Activated CD8-positive, alpha-beta memory T cell treated with anti-CD3 and anti-CD28 coated beads, Interleukin-2, amount 10 ng/mL, durations not matched to agents 7 days and 5 days (primary cell): ENCODE measurements around the gene TRIM39. TPM values are rescaled to one million over a fixed set of nuclear protein-coding genes. Genes with fewer than 3 reads are reported as not detected.

ENCODE experiments used
- ATAC-seq: fragments of 150-1000 bp; cut with Tn5 transposase; one replicate; pipeline ENCODE4 v1.10.0; 2021; ENCODE audit warnings: moderate library complexity
- CTCF ChIA-PET: fragments of 350-600 bp; sonication (Branson Sonifier 250); formaldehyde crosslinking; loops from one replicate; lab custom pipeline; 2021; ENCODE audit warnings: antibody characterized with exemption; lab: Charles Lee
- DNase-seq: peaks from one replicate; pipeline ENCODE4 v3.0.0-alpha.2; 2020
- H3K27ac Mint-ChIP-seq: one replicate; pipeline ENCODE4 v1.8.0; 2021; ENCODE audit warnings: mild to moderate bottlenecking, mixed read lengths
- H3K27me3 Mint-ChIP-seq: one replicate; pipeline ENCODE4 v1.8.0; 2021; ENCODE audit warnings: mixed read lengths
- H3K36me3 Mint-ChIP-seq: one replicate; pipeline ENCODE4 v1.8.0; 2021; ENCODE audit warnings: mild to moderate bottlenecking, mixed read lengths
- H3K4me1 Mint-ChIP-seq: one replicate; pipeline ENCODE4 v1.8.0; 2021; ENCODE audit warnings: mixed read lengths
- H3K4me3 Mint-ChIP-seq: one replicate; pipeline ENCODE4 v1.8.0; 2021; ENCODE audit warnings: mild to moderate bottlenecking, moderate library complexity, mixed read lengths
- H3K9me3 Mint-ChIP-seq: one replicate; pipeline ENCODE4 v1.8.0; 2022; ENCODE audit warnings: low read depth, mixed read lengths
- total RNA-seq, 2 experiments: library from RNA; stranded (reverse); gene quantifications; one replicate each; pipeline ENCODE4 v1.2.3, GENCODE V29; 2021

TRIM39 gene
- total RNA-seq, 2 experiments from 2014 or later, result 13.6 to 16.4 TPM

DNA sequence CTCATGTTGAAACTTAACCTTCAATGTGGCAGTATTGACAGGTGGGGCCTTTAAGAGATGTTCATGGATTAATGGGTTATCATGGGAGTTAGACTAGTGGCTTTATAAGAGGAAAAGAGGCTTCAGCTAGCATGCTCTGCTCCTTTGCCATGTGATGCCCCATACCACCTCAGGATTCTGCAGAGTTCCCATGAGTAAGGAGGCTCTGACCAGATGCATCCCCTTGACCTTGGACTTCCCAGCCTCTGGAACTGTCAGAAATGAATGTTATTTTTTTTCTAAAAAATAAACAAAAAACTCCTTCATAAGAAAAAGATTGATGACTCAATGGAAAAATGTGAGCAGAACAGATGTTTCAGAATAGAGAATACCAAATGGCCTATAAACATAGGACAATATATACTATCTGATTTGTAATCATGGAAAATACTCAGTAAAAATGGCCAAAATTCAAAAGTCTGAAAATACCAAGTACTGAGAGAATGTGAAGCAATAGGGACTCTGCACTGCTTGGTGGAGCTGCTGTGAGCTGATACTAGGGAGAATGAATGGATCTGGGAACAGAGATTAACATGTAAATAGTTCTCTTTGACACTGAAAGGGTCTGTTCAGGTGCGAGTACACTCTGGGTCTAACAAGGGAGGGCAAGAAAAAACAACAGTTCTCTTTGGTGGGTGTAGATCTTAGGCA lies 7.4 kb upstream of the TRIM39 start:
- no peak for ATAC-seq
- H3K36me3 Mint-ChIP-seq, result peaks cover 53% of the 10 kb centered on the region
- H3K9me3 Mint-ChIP-seq, result no peaks in the 10 kb centered on the region
- no peak for DNase-seq
- H3K27me3 Mint-ChIP-seq, result no peaks in the 10 kb centered on the region
- no peak overlapping the region for H3K4me3 Mint-ChIP-seq
- CTCF ChIA-PET, result interaction anchor here (0.6 kb wide), 1 partner anchor 17 kb away, joined by 3 read pairs; no protein-coding TSS in a partner anchor
- no peak overlapping the region for H3K27ac Mint-ChIP-seq
- H3K4me1 Mint-ChIP-seq, result peaks cover 57% of the 10 kb centered on the region

DNA sequence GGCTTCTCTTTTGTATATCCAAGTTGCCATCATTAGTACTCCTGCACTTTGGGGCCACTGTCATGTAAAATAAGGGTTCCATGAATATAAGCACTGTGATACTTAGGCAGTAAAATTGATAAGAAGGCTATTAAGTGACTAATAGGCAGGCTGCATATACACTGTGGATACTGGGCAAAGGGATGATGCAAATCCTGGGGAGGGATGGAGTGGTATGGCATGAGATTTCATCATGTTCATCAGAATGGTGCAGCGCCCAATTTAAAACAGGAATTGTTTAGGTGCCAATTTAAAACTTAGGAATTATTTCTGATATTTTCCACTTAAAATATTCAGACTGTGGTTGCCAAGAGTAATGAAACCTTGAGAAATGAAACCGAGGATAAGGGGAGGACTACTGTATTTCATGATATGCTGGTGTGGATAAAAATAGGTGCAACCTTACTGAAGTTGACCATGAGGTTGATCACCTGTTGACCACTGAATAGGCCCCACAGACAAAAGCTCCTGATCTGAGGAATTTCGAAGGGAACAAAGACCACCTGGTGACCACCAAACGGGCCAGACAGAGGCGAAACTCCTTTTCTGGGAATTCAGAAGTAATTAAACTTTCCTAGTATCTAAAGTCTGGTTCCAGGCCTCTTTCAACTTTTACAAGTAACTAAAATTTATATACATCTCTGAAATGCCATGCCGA lies 4.9 kb upstream of the TRIM39 start:
- Mint-ChIP-seq H3K27ac (no peak overlapping the region), H3K4me3 (no peak overlapping the region), H3K9me3 (no peaks in the 10 kb centered on the region), H3K4me1 (peaks cover 70% of the 10 kb centered on the region), H3K27me3 (no peaks in the 10 kb centered on the region), H3K36me3 (peaks cover 40% of the 10 kb centered on the region)
- CTCF ChIA-PET, result interaction anchor here (1.2 kb wide), 1 partner anchor 84 kb away, joined by 3 read pairs; no protein-coding TSS in a partner anchor
- DNase-seq (no peak), ATAC-seq (no peak)

DNA sequence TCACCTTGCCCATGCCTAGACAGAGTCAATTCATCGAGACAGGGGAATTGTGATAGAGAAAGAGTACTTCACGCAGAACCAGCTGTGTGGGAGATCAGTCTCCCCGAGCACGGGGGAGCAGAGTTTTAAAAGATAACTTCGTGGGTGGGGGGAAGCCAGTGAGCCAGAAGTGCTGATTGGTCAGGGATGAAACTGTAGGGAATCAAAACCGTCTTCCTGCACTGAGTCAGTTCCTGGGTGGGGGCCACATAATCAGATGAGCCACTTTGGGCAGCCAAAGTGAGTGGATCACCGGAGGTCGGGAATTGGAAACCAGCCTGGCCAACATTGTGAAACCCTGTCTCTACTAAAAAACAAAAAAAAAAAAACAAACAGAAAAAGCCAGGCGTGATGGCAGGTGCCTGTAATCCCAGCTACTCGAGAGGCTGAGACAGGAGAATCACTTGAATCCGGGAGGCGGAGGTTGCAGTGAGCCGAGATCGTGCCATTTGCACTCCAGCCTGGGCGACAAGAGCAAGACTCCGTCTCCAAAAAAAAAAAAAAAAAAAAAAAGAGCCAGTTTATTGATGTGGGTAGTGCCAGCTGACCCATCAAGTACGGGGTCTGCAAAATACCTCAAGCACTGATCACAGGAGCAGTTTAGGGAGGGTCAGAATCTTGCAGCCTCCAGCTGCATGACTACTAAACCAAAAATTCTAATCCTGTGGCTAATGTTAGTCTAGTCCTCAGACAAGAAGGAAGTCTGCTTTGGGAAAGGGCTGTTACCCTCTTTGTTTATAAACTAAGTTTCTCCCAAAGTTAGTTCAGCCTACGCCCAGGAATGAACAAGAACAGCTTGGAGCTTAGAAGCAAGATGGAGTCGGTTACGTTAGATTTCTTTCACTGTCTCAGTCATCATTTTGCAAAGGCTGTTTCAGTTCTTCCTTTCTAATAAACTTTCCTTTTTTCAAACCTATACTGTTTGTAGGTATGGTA lies 3.9 kb upstream of the TRIM39 start:
- peak overlapping the region; percentile 16 for H3K4me3 Mint-ChIP-seq
- DNase-seq, result no peak
- no peak for ATAC-seq
- peaks cover 76% of the 10 kb centered on the region for H3K4me1 Mint-ChIP-seq
- no peaks in the 10 kb centered on the region for H3K9me3 Mint-ChIP-seq
- CTCF ChIA-PET, result interaction anchor here (1.2 to 1.9 kb wide), 2 partner anchors 84 to 103 kb away, joined by 3 to 9 read pairs; no protein-coding TSS in a partner anchor
- peak overlapping the region; percentile 58 for H3K27ac Mint-ChIP-seq
- peaks cover 35% of the 10 kb centered on the region for H3K36me3 Mint-ChIP-seq
- H3K27me3 Mint-ChIP-seq, result no peaks in the 10 kb centered on the region

DNA sequence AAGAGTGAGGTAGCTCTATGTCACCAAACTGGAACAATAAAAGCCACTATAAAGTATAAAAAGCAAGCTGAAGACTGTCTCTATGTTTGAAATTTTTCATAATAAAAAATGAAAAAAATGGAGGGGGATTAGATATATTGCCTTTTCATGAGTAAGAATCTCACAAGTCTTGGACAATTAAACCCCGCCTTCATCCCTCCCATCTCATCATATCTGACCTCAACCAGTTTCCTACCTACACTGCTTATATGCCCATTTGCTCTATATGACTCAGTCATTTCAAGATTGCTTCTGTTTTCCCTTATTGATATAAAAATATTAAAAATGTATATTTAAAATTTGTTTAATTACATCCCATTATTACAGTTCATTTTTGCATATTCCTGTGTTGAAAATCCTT lies 2.9 kb upstream of the TRIM39 start:
- ATAC-seq (no peak), DNase-seq (peak; percentile 50)
- H3K4me1 Mint-ChIP-seq, result peaks cover 70% of the 10 kb centered on the region
- H3K27ac Mint-ChIP-seq, result peak overlapping the region; percentile 20
- H3K27me3 Mint-ChIP-seq, result no peaks in the 10 kb centered on the region
- H3K9me3 Mint-ChIP-seq, result no peaks in the 10 kb centered on the region
- CTCF ChIA-PET, result interaction anchor here (1.9 kb wide), 1 partner anchor 104 kb away, joined by 9 read pairs; no protein-coding TSS in a partner anchor
- H3K4me3 Mint-ChIP-seq, result no peak overlapping the region
- H3K36me3 Mint-ChIP-seq, result peaks cover 28% of the 10 kb centered on the region

DNA sequence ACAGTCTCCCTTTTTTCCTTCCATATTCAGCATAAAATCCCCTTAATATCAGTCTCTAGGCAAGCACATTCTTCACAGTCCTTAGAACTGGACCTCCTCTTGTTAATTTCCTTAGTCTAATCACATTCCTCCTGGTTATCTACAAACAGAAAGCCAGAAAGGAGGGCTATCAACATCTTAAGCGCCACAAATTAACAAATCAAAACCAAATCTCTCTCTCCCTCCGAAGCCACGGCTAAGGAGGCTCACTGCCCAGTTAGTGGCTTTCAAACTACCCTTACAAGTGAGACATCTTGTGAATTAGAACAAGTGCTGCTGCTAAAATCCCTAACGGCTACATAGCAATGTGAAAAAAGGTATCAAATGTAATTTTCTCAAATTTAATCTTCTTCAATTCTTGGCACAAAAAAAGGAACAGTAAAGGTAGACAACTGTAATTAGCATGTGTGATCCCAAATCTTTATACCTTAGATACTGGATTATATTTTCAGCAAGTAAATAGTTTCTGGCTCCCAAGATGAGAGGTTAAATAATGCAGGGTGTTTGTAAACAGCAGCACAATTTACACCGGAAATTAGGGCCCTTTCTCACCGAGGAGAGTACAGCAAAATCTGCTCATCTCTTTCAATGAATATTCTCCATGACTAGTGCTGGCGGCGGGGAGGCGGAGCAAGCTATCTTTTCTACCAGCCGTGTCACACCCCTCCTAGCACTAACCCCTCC lies 1.4 kb upstream of the TRIM39 start:
- DNase-seq, result peak; percentile 93
- Mint-ChIP-seq H3K4me1 (peaks cover 62% of the 10 kb centered on the region), H3K4me3 (peak overlapping the region; percentile 97), H3K27ac (peak overlapping the region; percentile 96), H3K9me3 (no peaks in the 10 kb centered on the region), H3K27me3 (no peaks in the 10 kb centered on the region), H3K36me3 (peaks cover 29% of the 10 kb centered on the region)
- CTCF ChIA-PET, result interaction anchor here (0.8 to 2.2 kb wide), 8 partner anchors 8 to 672 kb away, joined by 3 to 9 read pairs (median 4); partner anchors contain the start of gene RPP21
- peak; percentile 77 for ATAC-seq

DNA sequence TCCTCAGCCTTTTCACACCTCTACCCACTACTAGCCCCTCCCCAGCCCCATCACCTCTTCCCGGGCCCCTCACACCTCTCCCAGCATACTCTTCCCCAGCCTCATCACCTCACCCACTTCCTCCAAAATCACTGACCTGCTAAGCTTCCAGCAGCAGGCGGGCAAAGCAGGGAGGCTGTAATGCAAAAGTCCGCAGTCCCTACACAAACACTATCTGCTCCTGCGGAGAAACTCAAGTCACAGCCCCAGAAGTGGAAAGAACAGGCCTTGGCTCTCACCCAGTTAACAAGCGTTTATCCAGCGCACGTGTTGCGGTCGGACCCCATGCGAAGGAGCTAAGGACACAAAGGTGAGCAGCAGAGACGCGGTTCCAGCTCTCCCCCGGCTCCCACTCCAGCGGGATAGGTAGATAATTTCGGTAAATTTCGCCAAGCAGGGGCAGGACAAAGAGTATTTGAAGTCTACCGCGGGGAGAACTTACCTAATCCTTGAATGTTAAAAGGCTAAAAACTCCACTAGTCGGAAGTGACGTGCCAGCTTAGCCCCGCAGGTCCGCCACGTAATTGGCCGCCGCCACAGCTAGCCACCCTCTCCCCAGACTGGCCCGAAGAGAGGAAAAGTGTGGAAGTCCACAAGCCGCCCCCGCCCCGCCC lies 728 bp upstream of the TRIM39 start:
- Mint-ChIP-seq H3K4me3 (peak overlapping the region; percentile 97), H3K36me3 (peaks cover 26% of the 10 kb centered on the region), H3K4me1 (peaks cover 57% of the 10 kb centered on the region)

DNA sequence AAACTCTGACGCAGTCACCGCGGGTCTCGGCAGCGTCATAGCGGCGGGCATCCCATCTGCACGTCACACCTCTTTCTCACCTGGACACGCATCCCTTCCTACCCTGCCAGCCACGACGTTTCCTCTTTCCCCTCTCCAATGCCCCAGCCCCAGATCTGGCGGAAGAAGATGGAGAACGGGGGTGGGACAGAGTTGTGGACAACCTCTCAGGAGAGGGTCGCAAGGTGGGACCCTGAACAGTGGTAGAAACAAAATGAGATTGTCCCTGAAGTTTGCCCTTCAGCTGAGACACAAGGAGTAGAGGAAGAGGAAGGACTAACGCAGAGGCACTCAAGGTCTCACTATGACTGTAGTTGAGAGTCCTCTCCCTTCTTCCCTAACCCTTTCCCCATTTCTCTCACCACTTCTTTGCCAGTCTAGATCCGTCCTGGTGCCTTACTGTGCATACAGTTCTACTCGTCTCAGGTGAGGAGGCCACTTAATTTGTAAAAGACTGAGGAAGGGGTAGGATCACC lies 562 bp downstream of the TRIM39 start:
- peak overlapping the region; percentile 93 for H3K27ac Mint-ChIP-seq
- peaks cover 45% of the 10 kb centered on the region for H3K4me1 Mint-ChIP-seq
- no peak for ATAC-seq
- DNase-seq, result no peak
- no peaks in the 10 kb centered on the region for H3K9me3 Mint-ChIP-seq
- no peaks in the 10 kb centered on the region for H3K27me3 Mint-ChIP-seq
- peak overlapping the region; percentile 97 for H3K4me3 Mint-ChIP-seq
- H3K36me3 Mint-ChIP-seq, result peaks cover 23% of the 10 kb centered on the region
- CTCF ChIA-PET, result interaction anchor here (1.6 to 1.9 kb wide), 2 partner anchors 88 to 108 kb away, joined by 5 to 6 read pairs; no protein-coding TSS in a partner anchor

More for the DNA sequence above, 728 bp upstream of the TRIM39 start:
- ATAC-seq, result peak; percentile 61
- Mint-ChIP-seq H3K9me3 (no peaks in the 10 kb centered on the region), H3K27ac (peak overlapping the region; percentile 96), H3K27me3 (no peaks in the 10 kb centered on the region)
- CTCF ChIA-PET, result interaction anchor here (0.6 to 2.2 kb wide), 12 partner anchors 9 to 672 kb away, joined by 3 to 8 read pairs (median 4); partner anchors contain the start of gene RPP21
- DNase-seq, result peak; percentile 87

DNA sequence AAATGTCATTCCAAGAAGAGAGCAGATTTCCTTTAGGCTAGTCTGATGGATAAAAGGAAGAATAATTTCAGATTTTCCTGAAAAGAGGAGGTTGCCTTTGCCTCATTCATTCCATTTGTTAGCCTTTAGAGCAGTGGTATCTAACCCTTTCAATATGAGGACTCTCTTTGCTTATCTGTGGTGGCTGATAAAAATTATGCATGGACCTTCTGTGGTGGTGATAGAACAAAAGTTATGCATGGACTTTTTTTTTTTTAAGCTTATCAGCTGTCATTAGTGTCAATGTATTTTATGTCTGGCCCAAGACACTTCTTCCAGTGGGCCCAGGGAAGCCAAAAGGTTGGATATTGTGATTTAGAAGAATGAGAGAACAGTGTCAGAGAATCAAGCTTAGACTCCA lies 1.7 kb downstream of the TRIM39 start:
- Mint-ChIP-seq H3K27ac (no peak overlapping the region), H3K27me3 (no peaks in the 10 kb centered on the region), H3K4me3 (peak overlapping the region; percentile 97), H3K9me3 (no peaks in the 10 kb centered on the region), H3K36me3 (peaks cover 19% of the 10 kb centered on the region), H3K4me1 (peaks cover 36% of the 10 kb centered on the region)
- ATAC-seq (no peak), DNase-seq (no peak)
- CTCF ChIA-PET, result interaction anchor here (0.6 to 1.7 kb wide), 3 partner anchors 11 to 266 kb away, joined by 3 to 4 read pairs (median 3); no protein-coding TSS in a partner anchor

DNA sequence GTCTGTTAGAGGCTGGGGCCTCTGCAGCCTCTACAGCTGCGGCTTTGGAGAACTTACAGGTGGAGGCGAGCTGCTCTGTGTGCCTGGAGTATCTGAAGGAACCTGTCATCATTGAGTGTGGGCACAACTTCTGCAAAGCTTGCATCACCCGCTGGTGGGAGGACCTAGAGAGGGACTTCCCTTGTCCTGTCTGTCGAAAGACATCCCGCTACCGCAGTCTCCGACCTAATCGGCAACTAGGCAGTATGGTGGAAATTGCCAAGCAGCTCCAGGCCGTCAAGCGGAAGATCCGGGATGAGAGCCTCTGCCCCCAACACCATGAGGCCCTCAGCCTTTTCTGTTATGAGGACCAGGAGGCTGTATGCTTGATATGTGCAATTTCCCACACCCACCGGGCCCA lies 2.6 kb downstream of the TRIM39 start:
- ATAC-seq (no peak), DNase-seq (no peak)
- no peaks in the 10 kb centered on the region for H3K9me3 Mint-ChIP-seq
- CTCF ChIA-PET, result interaction anchor here (1.7 kb wide), 1 partner anchor 102 kb away, joined by 3 read pairs; no protein-coding TSS in a partner anchor
- H3K36me3 Mint-ChIP-seq, result peaks cover 22% of the 10 kb centered on the region
- no peaks in the 10 kb centered on the region for H3K27me3 Mint-ChIP-seq
- H3K27ac Mint-ChIP-seq, result no peak overlapping the region
- no peak overlapping the region for H3K4me3 Mint-ChIP-seq
- H3K4me1 Mint-ChIP-seq, result peaks cover 27% of the 10 kb centered on the region

DNA sequence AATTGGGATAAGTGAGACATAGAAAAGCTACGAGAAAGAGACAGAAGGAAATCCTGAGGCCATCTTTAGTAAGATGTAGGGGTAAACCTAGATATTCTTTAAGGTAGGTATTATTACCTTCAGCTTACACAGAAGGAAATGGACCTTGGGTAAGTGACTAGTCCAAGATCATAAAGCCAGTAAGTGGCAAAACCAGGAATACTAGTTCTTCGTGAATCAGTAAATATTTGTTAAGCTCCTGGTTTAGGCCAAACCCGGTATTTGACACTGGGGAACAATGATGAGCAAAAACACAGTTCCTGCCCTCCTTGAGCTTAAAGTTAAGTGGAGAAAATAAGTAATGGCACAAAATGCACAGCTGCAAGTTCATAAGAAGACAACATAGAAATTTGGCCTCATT lies 5.3 kb downstream of the TRIM39 start:
- CTCF ChIA-PET, result interaction anchor here (1.2 to 1.7 kb wide), 2 partner anchors 113 to 119 kb away, joined by 3 to 4 read pairs; no protein-coding TSS in a partner anchor
- peaks cover 37% of the 10 kb centered on the region for H3K36me3 Mint-ChIP-seq
- no peak for DNase-seq
- ATAC-seq, result no peak
- H3K9me3 Mint-ChIP-seq, result no peaks in the 10 kb centered on the region
- H3K4me3 Mint-ChIP-seq, result no peak overlapping the region
- H3K4me1 Mint-ChIP-seq, result peaks cover 12% of the 10 kb centered on the region
- no peak overlapping the region for H3K27ac Mint-ChIP-seq
- no peaks in the 10 kb centered on the region for H3K27me3 Mint-ChIP-seq

DNA sequence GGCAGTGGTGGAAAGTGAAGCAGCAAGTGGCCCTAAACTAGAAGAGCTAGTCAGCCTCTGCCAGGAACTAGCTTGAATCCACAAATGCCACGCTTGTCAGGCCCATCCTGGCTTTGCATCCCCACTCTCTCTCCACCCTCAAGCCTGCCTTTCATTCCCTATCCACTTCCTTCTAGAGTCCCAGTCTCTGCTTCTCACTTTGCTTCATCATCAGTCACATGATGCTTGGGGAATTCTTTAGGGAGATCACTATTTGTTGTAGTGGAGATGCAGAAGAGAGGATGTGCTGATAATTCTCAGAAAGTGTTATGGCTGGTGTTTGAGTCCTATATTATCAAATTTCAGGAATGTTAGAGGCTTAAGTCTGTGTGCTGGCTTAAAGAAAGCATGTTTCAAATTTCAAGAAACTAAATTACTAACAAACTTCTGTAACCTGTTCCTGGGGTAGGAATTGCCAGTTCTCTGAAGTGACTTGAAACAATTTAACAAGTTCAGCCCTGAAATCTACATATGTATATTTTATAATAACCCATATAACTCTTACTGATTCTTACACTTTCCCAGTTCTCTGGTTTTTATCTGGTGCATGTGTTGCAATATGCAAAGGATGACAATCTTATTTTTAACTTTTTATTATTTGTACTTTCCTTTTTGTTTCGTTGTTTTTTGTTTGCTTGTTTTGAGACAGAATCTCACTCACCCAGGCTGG lies 7.5 kb downstream of the TRIM39 start:
- no peaks in the 10 kb centered on the region for H3K27me3 Mint-ChIP-seq
- no peak for DNase-seq
- no peak overlapping the region for H3K27ac Mint-ChIP-seq
- H3K4me1 Mint-ChIP-seq, result no peaks in the 10 kb centered on the region
- H3K4me3 Mint-ChIP-seq, result no peak overlapping the region
- no peaks in the 10 kb centered on the region for H3K9me3 Mint-ChIP-seq
- peaks cover 35% of the 10 kb centered on the region for H3K36me3 Mint-ChIP-seq
- CTCF ChIA-PET, result no interaction called here
- no peak for ATAC-seq
